Karpas-422 (cell line): ENCODE results near the gene CCDC33. TPM values are rescaled to one million over a fixed set of nuclear protein-coding genes. Genes with fewer than 3 reads are reported as not detected.

Source experiments
- DNase-seq: peaks from one replicate; pipeline ENCODE4 v3.0.0-alpha.2; 2015
- H2AFZ ChIP-seq: fragments of 200-600 bp; sonication (generic); 2 replicates; pipeline ENCODE4 v1.6.1; 2014; ENCODE audit warnings: antibody characterized with exemption, low read length, mixed read lengths
- H3K27ac ChIP-seq: fragments of 200-600 bp; sonication (generic); 2 replicates; pipeline ENCODE4 v1.5.1; 2014; ENCODE audit warnings: mild to moderate bottlenecking, low read length, moderate library complexity
- H3K27me3 ChIP-seq: fragments of 200-600 bp; sonication (generic); 2 replicates; pipeline ENCODE4 v1.6.1; 2014; ENCODE audit warnings: low read length, mixed read lengths
- H3K36me3 ChIP-seq: fragments of 200-600 bp; sonication (generic); 2 replicates; pipeline ENCODE4 v1.6.1; 2014; ENCODE audit warnings: low read length, mixed read lengths; ENCODE audit not compliant: insufficient read depth
- H3K4me1 ChIP-seq: fragments of 200-600 bp; sonication (generic); 2 replicates; pipeline ENCODE4 v1.6.1; 2014; ENCODE audit warnings: mild to moderate bottlenecking, low read length, mixed read lengths
- H3K4me2 ChIP-seq: fragments of 200-600 bp; sonication (generic); 2 replicates; pipeline ENCODE4 v1.6.1; 2014; ENCODE audit warnings: low read length, low read depth, mild to moderate bottlenecking; ENCODE audit not compliant: poor library complexity, severe bottlenecking
- H3K4me3 ChIP-seq: fragments of 200-600 bp; sonication (generic); 2 replicates; pipeline ENCODE4 v1.5.1; 2014; ENCODE audit warnings: mild to moderate bottlenecking, antibody characterized with exemption, low read length, mixed read lengths
- H3K79me2 ChIP-seq: fragments of 200-600 bp; sonication (generic); 2 replicates; pipeline ENCODE4 v1.6.1; 2014; ENCODE audit warnings: mild to moderate bottlenecking, low read length, mixed read lengths
- H3K9ac ChIP-seq: fragments of 200-600 bp; sonication (generic); 2 replicates; pipeline ENCODE4 v1.6.0; 2014; ENCODE audit warnings: low read length
- H3K9me2 ChIP-seq: fragments of 200-600 bp; sonication (generic), shearing (Covaris generic); replicated peaks from 2 replicates; pipeline ENCODE4 v1.6.0; 2014; ENCODE audit warnings: mild to moderate bottlenecking, low read length, moderate library complexity; ENCODE audit not compliant: insufficient read depth
- H3K9me3 ChIP-seq: fragments of 300-700, 200-600 bp; sonication (generic); 2 replicates; pipeline ENCODE4 v1.6.1; 2014; ENCODE audit warnings: low read length, mixed read lengths
- H4K20me1 ChIP-seq: fragments of 200-600 bp; sonication (generic); 2 replicates; pipeline ENCODE4 v1.6.1; 2014; ENCODE audit warnings: mild to moderate bottlenecking, antibody characterized with exemption, low read length, low read depth; ENCODE audit not compliant: insufficient read depth
- total RNA-seq: library from RNA; depleted of rRNA; stranded (reverse); fragments of >200 nt; shearing (Covaris generic); gene quantifications from 2 replicates; pipeline ENCODE4 v1.2.3, GENCODE V29; 2014; ENCODE audit warnings: low replicate concordance

Gene CCDC33
- total RNA-seq, 1 experiment from 2014 or later, result not detected

DNA sequence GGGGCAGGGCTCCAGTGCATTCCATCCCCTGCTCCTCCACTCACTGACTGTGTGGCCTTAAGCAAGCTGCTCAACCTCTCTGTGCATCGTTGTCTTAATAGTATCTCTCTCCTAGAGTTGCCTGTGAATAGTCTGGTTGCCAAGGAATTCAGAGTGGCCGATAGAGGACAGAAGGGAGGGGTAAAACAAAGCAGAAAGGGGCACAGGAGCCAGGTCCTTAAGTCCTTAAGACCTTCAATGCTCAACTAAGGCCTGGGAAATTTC, 145.0 kb downstream of the CCDC33 start:
- Histone ChIP-seq H3K27me3 (no peaks in the 10 kb centered on the region), H3K4me1 (peaks cover 37% of the 10 kb centered on the region), H3K9me3 (no peaks in the 10 kb centered on the region), H2AFZ (no peak overlapping the region), H3K9ac (no peak overlapping the region), H3K36me3 (no peaks in the 10 kb centered on the region), H3K27ac (no peak overlapping the region), H3K79me2 (no peaks in the 10 kb centered on the region), H3K9me2 (no peaks in the 10 kb centered on the region), H3K4me2 (no peak overlapping the region), H4K20me1 (no peaks in the 10 kb centered on the region), H3K4me3 (no peak overlapping the region)
- DNase-seq, result no peak

DNA sequence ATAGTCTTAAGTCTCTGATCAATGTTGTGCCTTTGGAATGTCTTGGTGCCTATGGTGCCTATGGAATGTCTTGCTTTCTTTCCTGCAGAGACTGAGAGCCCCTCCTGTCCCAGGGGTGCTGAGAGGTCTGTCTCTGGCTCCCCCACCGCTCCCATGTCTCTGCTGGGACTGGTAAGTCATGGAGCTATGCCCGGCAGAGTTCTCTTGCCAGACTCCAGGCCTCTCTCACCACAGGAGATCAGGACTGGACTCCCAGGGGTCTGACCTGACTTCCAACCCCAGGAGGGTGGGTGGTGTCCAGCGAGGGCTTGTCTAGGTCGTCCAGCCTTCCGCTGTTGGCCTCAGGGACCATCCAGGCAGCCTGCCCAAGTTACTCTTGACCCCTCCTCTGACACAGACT, 145.4 kb downstream of the CCDC33 start:
- no peaks in the 10 kb centered on the region for H3K9me3 ChIP-seq
- H4K20me1 ChIP-seq, result no peaks in the 10 kb centered on the region
- peaks cover 41% of the 10 kb centered on the region for H3K4me1 ChIP-seq
- DNase-seq, result no peak
- no peaks in the 10 kb centered on the region for H3K27me3 ChIP-seq
- no peak overlapping the region for H3K9ac ChIP-seq
- no peak overlapping the region for H2AFZ ChIP-seq
- H3K36me3 ChIP-seq, result no peaks in the 10 kb centered on the region
- no peaks in the 10 kb centered on the region for H3K9me2 ChIP-seq
- H3K4me3 ChIP-seq, result no peak overlapping the region
- no peak overlapping the region for H3K4me2 ChIP-seq
- no peaks in the 10 kb centered on the region for H3K79me2 ChIP-seq
- no peak overlapping the region for H3K27ac ChIP-seq

GRCh38 chr15:74382004-74382816, 146.1 kb downstream of the CCDC33 start:
- no peak overlapping the region for H3K4me3 ChIP-seq
- no peak overlapping the region for H3K27ac ChIP-seq
- DNase-seq, result peak; percentile 90
- H4K20me1 ChIP-seq, result no peaks in the 10 kb centered on the region
- no peak overlapping the region for H3K9ac ChIP-seq
- H3K9me3 ChIP-seq, result no peaks in the 10 kb centered on the region
- no peaks in the 10 kb centered on the region for H3K9me2 ChIP-seq
- no peak overlapping the region for H3K4me2 ChIP-seq
- H3K36me3 ChIP-seq, result no peaks in the 10 kb centered on the region
- H3K27me3 ChIP-seq, result no peaks in the 10 kb centered on the region
- H3K79me2 ChIP-seq, result no peaks in the 10 kb centered on the region
- H3K4me1 ChIP-seq, result peaks cover 48% of the 10 kb centered on the region
- no peak overlapping the region for H2AFZ ChIP-seq

- Histone ChIP-seq H3K4me3 (no peak overlapping the region), H3K27me3 (no peaks in the 10 kb centered on the region), H3K4me2 (peak overlapping the region; percentile 44), H3K9me3 (no peaks in the 10 kb centered on the region), H3K27ac (no peak overlapping the region), H3K79me2 (no peaks in the 10 kb centered on the region), H3K9ac (no peak overlapping the region), H3K4me1 (peaks cover 52% of the 10 kb centered on the region), H3K9me2 (no peaks in the 10 kb centered on the region), H2AFZ (no peak overlapping the region), H3K36me3 (no peaks in the 10 kb centered on the region), H4K20me1 (no peaks in the 10 kb centered on the region)
- DNase-seq, result no peak
Measured at GRCh38 chr15:74383286-74383685, 147.2 kb downstream of the CCDC33 start.

GRCh38 chr15:74383695-74384565, 147.8 kb downstream of the CCDC33 start:
- peak overlapping the region; percentile 61 for H3K27ac ChIP-seq
- DNase-seq, result peak; percentile 86
- peaks cover 52% of the 10 kb centered on the region for H3K4me1 ChIP-seq
- H3K27me3 ChIP-seq, result no peaks in the 10 kb centered on the region
- H3K4me2 ChIP-seq, result peak overlapping the region; percentile 44
- no peaks in the 10 kb centered on the region for H3K36me3 ChIP-seq
- no peaks in the 10 kb centered on the region for H4K20me1 ChIP-seq
- no peak overlapping the region; the same call in 1 of the 2 replicates for H3K4me3 ChIP-seq
- H3K79me2 ChIP-seq, result no peaks in the 10 kb centered on the region
- no peak overlapping the region for H2AFZ ChIP-seq
- H3K9me3 ChIP-seq, result no peaks in the 10 kb centered on the region
- no peaks in the 10 kb centered on the region for H3K9me2 ChIP-seq
- peak overlapping the region; percentile 29 for H3K9ac ChIP-seq

DNA sequence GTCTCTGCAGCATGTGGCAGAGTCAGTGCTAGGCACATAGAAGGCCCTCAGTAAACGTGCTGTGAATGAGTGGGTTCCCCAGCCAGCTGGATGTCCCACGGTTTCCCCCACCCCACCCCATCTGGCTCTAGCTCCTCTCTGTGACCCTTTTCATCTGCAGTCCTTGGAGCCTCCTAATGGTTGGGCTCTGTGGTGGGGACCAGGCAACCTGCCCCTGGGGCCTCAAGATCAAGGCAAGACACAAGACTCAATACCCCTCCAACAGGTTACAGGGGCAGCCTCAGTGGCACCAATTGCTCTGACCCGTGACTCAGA, 148.4 kb downstream of the CCDC33 start:
- Histone ChIP-seq H2AFZ (no peak overlapping the region), H3K9ac (peak overlapping the region; percentile 29), H3K9me3 (no peaks in the 10 kb centered on the region), H3K4me2 (peak overlapping the region; percentile 44), H3K4me1 (peaks cover 52% of the 10 kb centered on the region), H3K9me2 (no peaks in the 10 kb centered on the region), H3K79me2 (no peaks in the 10 kb centered on the region), H3K27me3 (no peaks in the 10 kb centered on the region), H4K20me1 (no peaks in the 10 kb centered on the region), H3K36me3 (no peaks in the 10 kb centered on the region), H3K4me3 (no peak overlapping the region; the same call in 1 of the 2 replicates), H3K27ac (peak overlapping the region; percentile 61)
- no peak for DNase-seq

GRCh38 chr15:74384881-74385643, 148.9 kb downstream of the CCDC33 start:
- H3K9me3 ChIP-seq, result no peaks in the 10 kb centered on the region
- H3K4me1 ChIP-seq, result peaks cover 52% of the 10 kb centered on the region
- no peaks in the 10 kb centered on the region for H3K27me3 ChIP-seq
- no peaks in the 10 kb centered on the region for H4K20me1 ChIP-seq
- H3K9ac ChIP-seq, result peak overlapping the region; percentile 67
- H3K4me3 ChIP-seq, result peak overlapping the region; percentile 46; the same call in 1 of the 2 replicates
- H3K27ac ChIP-seq, result peak overlapping the region; percentile 66
- H2AFZ ChIP-seq, result no peak overlapping the region
- DNase-seq, result peak; percentile 97
- H3K4me2 ChIP-seq, result peak overlapping the region; percentile 44
- H3K9me2 ChIP-seq, result no peaks in the 10 kb centered on the region
- H3K36me3 ChIP-seq, result no peaks in the 10 kb centered on the region
- no peaks in the 10 kb centered on the region for H3K79me2 ChIP-seq

DNA sequence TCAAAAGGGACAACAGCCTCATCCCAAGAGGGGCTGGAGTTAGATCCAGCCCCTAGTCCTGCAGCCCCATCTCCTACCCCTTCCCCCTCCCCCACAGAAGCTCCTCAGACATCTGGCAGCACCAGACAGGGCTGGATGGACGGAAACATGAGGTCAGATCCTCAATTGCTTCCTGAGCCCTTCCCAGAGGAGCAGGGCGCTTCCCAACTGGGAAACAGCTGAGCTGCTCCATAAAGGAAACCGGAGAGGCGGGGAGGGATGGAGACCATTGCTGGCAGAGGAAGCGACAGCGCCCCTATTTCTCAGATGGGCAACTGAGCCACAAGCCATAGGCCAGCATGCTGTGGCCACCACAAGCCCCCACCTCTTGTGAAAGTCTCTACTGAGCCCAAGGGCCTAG, 149.6 kb downstream of the CCDC33 start:
- Histone ChIP-seq H3K9me3 (no peaks in the 10 kb centered on the region), H3K4me2 (peak overlapping the region; percentile 44), H3K9me2 (no peaks in the 10 kb centered on the region), H3K79me2 (no peaks in the 10 kb centered on the region), H3K36me3 (no peaks in the 10 kb centered on the region), H2AFZ (no peak overlapping the region), H3K27ac (peak overlapping the region; percentile 66), H3K27me3 (no peaks in the 10 kb centered on the region), H3K4me3 (peak overlapping the region; percentile 46; the same call in 1 of the 2 replicates), H3K4me1 (peaks cover 52% of the 10 kb centered on the region), H3K9ac (peak overlapping the region; percentile 67), H4K20me1 (no peaks in the 10 kb centered on the region)
- no peak for DNase-seq
